CD14-positive monocyte (primary cell): Measurements from ENCODE around the gene NDUFB7. TPM values are rescaled to one million over a fixed set of nuclear protein-coding genes. Genes with fewer than 3 reads are reported as not detected.
A peak's percentile ranks its signal among the peaks of the same experiment; 100 is the strongest.

ENCODE experiments used
- DNase-seq, 3 donors: peaks; one replicate each; pipeline ENCODE4 v3.0.0-alpha.2; 2011 to 2022
- H2AFZ ChIP-seq: 2 replicates; pipeline ENCODE4 v1.6.0; 2012; ENCODE audit warnings: mild to moderate bottlenecking, low read depth, low read length, inconsistent platforms; ENCODE audit not compliant: insufficient read depth, poor library complexity, severe bottlenecking
- H3K27ac ChIP-seq, 2 donors: 1 replicate in 1 of 2; 2 replicates in 1 of 2; pipeline ENCODE4 v1.5.1; 2012 to 2013; ENCODE audit warnings: low read length in 2 of 2, control low read depth in 1 of 2, inconsistent platforms in 1 of 2, low read depth in 1 of 2, mild to moderate bottlenecking in 1 of 2
- H3K27me3 ChIP-seq, 2 donors: one replicate each; pipeline versions ENCODE4 v1.6.0 to v1.6.1; 2011 to 2013; ENCODE audit warnings: low read length in 2 of 2; ENCODE audit not compliant: control insufficient read depth in 2 of 2, insufficient read depth in 2 of 2
- H3K36me3 ChIP-seq, 2 donors: replicated peaks in 1 of 2; 1 replicate in 1 of 2; 2 replicates in 1 of 2; pipeline versions ENCODE4 v1.5.1 to v1.6.1; 2012 to 2013; ENCODE audit warnings: low read length in 2 of 2, control low read depth in 1 of 2, inconsistent platforms in 1 of 2, mild to moderate bottlenecking in 1 of 2; ENCODE audit not compliant: insufficient read depth in 2 of 2, control insufficient read depth in 1 of 2
- H3K4me1 ChIP-seq, 2 donors: 1 replicate in 1 of 2; 2 replicates in 1 of 2; pipeline versions ENCODE4 v1.5.1 to v1.6.1; 2012 to 2013; ENCODE audit warnings: low read length in 2 of 2, control low read depth in 1 of 2, inconsistent platforms in 1 of 2, mild to moderate bottlenecking in 1 of 2, moderate library complexity in 1 of 2; ENCODE audit not compliant: insufficient read depth in 2 of 2, control insufficient read depth in 1 of 2
- H3K4me2 ChIP-seq: replicated peaks from 2 replicates; pipeline ENCODE3; 2012; ENCODE audit warnings: low read length, moderate library complexity, mild to moderate bottlenecking; ENCODE audit not compliant: poor library complexity, severe bottlenecking; ENCODE audit errors: extremely low read depth
- H3K4me3 ChIP-seq, 3 experiments: fragments of 200-600 bp in 1 of 3; sonication (generic) in 1 of 3; replicated peaks in 1 of 3; 1 replicate in 2 of 3; 2 replicates in 1 of 3; pipeline ENCODE4 v1.5.1; 2011 to 2013; ENCODE audit warnings: low read length in 3 of 3, mild to moderate bottlenecking in 3 of 3, control low read depth in 2 of 3, low read depth in 2 of 3, inconsistent platforms in 1 of 3, moderate library complexity in 1 of 3
- H3K79me2 ChIP-seq: 2 replicates; pipeline ENCODE4 v1.6.0; 2012; ENCODE audit warnings: mild to moderate bottlenecking, control low read depth, inconsistent platforms, low read length, moderate library complexity; ENCODE audit not compliant: insufficient read depth
- H3K9ac ChIP-seq: 2 replicates; pipeline ENCODE4 v1.6.0; 2017; ENCODE audit warnings: low read length, mild to moderate bottlenecking; ENCODE audit not compliant: insufficient read depth, poor library complexity, severe bottlenecking
- H3K9me3 ChIP-seq, 2 donors: replicated peaks in 1 of 2; 1 replicate in 1 of 2; 2 replicates in 1 of 2; pipeline versions ENCODE4 v1.5.1 to v1.6.1; 2012 to 2013; ENCODE audit warnings: low read length in 2 of 2, control low read depth in 1 of 2; ENCODE audit not compliant: control insufficient read depth in 1 of 2, insufficient read depth in 1 of 2
- H4K20me1 ChIP-seq: 2 replicates; pipeline ENCODE4 v1.6.0; 2012; ENCODE audit warnings: mild to moderate bottlenecking, low read length, control low read depth, moderate library complexity; ENCODE audit not compliant: insufficient read depth
- H3K27ac Mint-ChIP-seq, 7 donors: one replicate each; pipeline ENCODE4 v1.8.0; 2020; ENCODE audit warnings: mild to moderate bottlenecking in 7 of 7, mixed read lengths in 7 of 7, moderate library complexity in 6 of 7, inconsistent platforms in 2 of 7
- H3K27me3 Mint-ChIP-seq, 3 donors: one replicate each; pipeline ENCODE4 v1.8.0; 2021 to 2022; ENCODE audit warnings: low read depth in 3 of 3, mild to moderate bottlenecking in 3 of 3, mixed read lengths in 3 of 3, moderate library complexity in 3 of 3, inconsistent platforms in 1 of 3
- H3K36me3 Mint-ChIP-seq, 2 donors: one replicate each; pipeline ENCODE4 v1.8.0; 2020; ENCODE audit warnings: mixed read lengths in 2 of 2, inconsistent platforms in 1 of 2, mild to moderate bottlenecking in 1 of 2
- H3K4me1 Mint-ChIP-seq: one replicate; pipeline ENCODE4 v1.8.0; 2020; ENCODE audit warnings: mild to moderate bottlenecking, mixed read lengths
- H3K4me3 Mint-ChIP-seq, 2 donors: one replicate each; pipeline ENCODE4 v1.8.0; 2020; ENCODE audit warnings: mild to moderate bottlenecking in 2 of 2, mixed read lengths in 2 of 2, moderate library complexity in 1 of 2
- H3K9me3 Mint-ChIP-seq, 7 donors: one replicate each; pipeline ENCODE4 v1.8.0; 2020 to 2022; ENCODE audit warnings: mixed read lengths in 7 of 7, mild to moderate bottlenecking in 6 of 7, moderate library complexity in 6 of 7, inconsistent platforms in 2 of 7
- WGBS: methylation state at CpG from one replicate; pipeline ENCODE4 v1.1.5; 2013; ENCODE audit warnings: missing lambda C conversion rate; ENCODE audit not compliant: insufficient coverage; 5-methylcytosine and 5-hydroxymethylcytosine counted together
- intact Hi-C, 2 donors: fragments of 100-400 bp; cut with micrococcal nuclease; formaldehyde crosslinking; loops; one replicate each; pipeline versions ENCODE4 v1.15.0 to v1.15.1; 2023
- polyA plus RNA-seq, 3 donors: library from polyadenylated mRNA; depleted of rRNA in 1 of 3; unstranded in 2 of 3; stranded (reverse) in 1 of 3; fragments of 300-500 nt in 2 of 3; fragments of >200 nt in 1 of 3; fragmentation: Illumina TruSeq in 2 of 3; gene quantifications; 1 replicate in 2 of 3; 2 replicates in 1 of 3; pipeline ENCODE4 v1.2.3, GENCODE V29; 2012 to 2021
- TF ChIP-seq, protein P1 (sequence below): fragments of 200-600 bp; IDR thresholded peaks from one replicate; pipeline ENCODE4 v1.8.0; 2022; ENCODE audit warnings: antibody characterized with exemption, mild to moderate bottlenecking

Gene NDUFB7
- polyA plus RNA-seq, 3 donors: 137 to 313 (median 204) TPM

DNA sequence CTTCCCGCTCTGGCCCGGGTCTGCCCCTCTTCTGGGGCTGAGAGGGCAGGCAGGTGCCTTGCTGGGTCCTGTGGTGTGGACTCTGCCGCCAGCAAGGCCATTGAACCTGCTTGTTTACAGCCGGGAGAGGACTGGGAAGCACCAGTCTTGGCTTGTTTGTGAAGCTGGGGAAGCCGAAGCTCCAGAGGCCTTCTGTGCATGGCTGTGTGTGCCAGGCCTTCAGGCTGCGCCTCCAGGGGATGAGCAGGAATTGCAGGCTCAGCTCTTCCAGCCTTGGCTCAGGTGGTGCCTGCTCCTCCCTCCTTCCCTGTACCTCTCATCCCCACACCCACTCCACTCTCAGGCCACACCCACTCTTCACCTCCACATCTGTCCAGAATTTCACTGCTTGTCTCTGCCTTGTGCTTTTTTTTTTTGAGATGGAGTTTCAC is 17.5 kb downstream of the NDUFB7 start:
- DNase-seq: no peak
- TF ChIP-seq, protein P1, sequence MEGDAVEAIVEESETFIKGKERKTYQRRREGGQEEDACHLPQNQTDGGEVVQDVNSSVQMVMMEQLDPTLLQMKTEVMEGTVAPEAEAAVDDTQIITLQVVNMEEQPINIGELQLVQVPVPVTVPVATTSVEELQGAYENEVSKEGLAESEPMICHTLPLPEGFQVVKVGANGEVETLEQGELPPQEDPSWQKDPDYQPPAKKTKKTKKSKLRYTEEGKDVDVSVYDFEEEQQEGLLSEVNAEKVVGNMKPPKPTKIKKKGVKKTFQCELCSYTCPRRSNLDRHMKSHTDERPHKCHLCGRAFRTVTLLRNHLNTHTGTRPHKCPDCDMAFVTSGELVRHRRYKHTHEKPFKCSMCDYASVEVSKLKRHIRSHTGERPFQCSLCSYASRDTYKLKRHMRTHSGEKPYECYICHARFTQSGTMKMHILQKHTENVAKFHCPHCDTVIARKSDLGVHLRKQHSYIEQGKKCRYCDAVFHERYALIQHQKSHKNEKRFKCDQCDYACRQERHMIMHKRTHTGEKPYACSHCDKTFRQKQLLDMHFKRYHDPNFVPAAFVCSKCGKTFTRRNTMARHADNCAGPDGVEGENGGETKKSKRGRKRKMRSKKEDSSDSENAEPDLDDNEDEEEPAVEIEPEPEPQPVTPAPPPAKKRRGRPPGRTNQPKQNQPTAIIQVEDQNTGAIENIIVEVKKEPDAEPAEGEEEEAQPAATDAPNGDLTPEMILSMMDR: no peak
- peaks cover 0 to 2% (median 0%) of the 10 kb centered on the region in 3 donors for H3K27me3 Mint-ChIP-seq
- H3K27ac Mint-ChIP-seq: peak overlapping the region in 2 of 7 donors; percentile 60 to 80
- H3K9ac ChIP-seq: no peak overlapping the region
- peaks cover 4 to 5% of the 10 kb centered on the region in 2 donors for H3K36me3 ChIP-seq
- H3K9me3 Mint-ChIP-seq: no peaks in the 10 kb centered on the region
- H3K4me1 ChIP-seq: peaks cover 21 to 22% of the 10 kb centered on the region in 2 donors
- H3K4me1 Mint-ChIP-seq: peaks cover 28% of the 10 kb centered on the region
- no peaks in the 10 kb centered on the region for H3K9me3 ChIP-seq
- H3K36me3 Mint-ChIP-seq: peaks cover 13 to 23% of the 10 kb centered on the region in 2 donors
- H4K20me1 ChIP-seq: peaks cover 14% of the 10 kb centered on the region
- no peak overlapping the region for H3K4me2 ChIP-seq
- no peak overlapping the region for H2AFZ ChIP-seq
- peaks cover 32% of the 10 kb centered on the region for H3K79me2 ChIP-seq
- H3K27me3 ChIP-seq: no peaks in the 10 kb centered on the region
- intact Hi-C loops: loop anchor here in 1 of 2 donors (10.0 kb wide), 1 partner anchor 340 kb away; no protein-coding TSS in a partner anchor
- H3K4me3 ChIP-seq: no peak overlapping the region
- 95% methylated on average over 3 of the region's 6 CpGs for WGBS
- H3K4me3 Mint-ChIP-seq: no peak overlapping the region
- H3K27ac ChIP-seq: no peak overlapping the region

DNA sequence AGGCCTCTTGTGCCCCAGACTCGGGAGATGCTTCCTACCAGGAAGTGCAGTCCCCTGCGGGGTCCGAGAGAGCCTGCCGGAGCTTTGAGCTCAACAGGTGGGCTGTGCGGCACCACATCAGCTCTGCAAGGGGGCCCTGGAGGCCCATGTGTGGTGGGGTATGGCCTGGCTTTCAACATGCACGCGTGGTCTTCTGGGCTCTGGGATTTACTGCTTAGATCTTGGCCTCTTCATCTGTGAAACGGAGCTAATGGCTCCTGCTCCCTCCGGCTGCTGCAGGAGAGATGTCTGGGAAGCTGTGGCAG is 18.0 kb downstream of the NDUFB7 start:
- Mint-ChIP-seq H3K4me1 (peaks cover 28% of the 10 kb centered on the region), H3K27me3 (peaks cover 0 to 2% (median 0%) of the 10 kb centered on the region in 3 donors), H3K4me3 (no peak overlapping the region), H3K36me3 (peaks cover 13 to 28% of the 10 kb centered on the region in 2 donors), H3K9me3 (no peaks in the 10 kb centered on the region), H3K27ac (peak overlapping the region in 1 of 7 donors; percentile 64)
- no peak overlapping the region for H2AFZ ChIP-seq
- TF ChIP-seq, protein P1: no peak
- WGBS: 87% methylated on average over 8 of the region's 9 CpGs
- H3K36me3 ChIP-seq: peaks cover 4 to 10% of the 10 kb centered on the region in 2 donors
- peaks cover 21 to 22% of the 10 kb centered on the region in 2 donors for H3K4me1 ChIP-seq
- no peak overlapping the region for H3K4me2 ChIP-seq
- no peak overlapping the region for H3K9ac ChIP-seq
- H3K9me3 ChIP-seq: no peaks in the 10 kb centered on the region
- no peaks in the 10 kb centered on the region for H3K27me3 ChIP-seq
- intact Hi-C loops: loop anchor here in 1 of 2 donors (10.0 kb wide), 1 partner anchor 341 kb away; no protein-coding TSS in a partner anchor
- peaks cover 14% of the 10 kb centered on the region for H4K20me1 ChIP-seq
- no peak overlapping the region for H3K4me3 ChIP-seq
- peaks cover 31% of the 10 kb centered on the region for H3K79me2 ChIP-seq
- DNase-seq: no peak
- no peak overlapping the region for H3K27ac ChIP-seq
